Measurements from ENCODE around the gene PNKD.

DNA sequence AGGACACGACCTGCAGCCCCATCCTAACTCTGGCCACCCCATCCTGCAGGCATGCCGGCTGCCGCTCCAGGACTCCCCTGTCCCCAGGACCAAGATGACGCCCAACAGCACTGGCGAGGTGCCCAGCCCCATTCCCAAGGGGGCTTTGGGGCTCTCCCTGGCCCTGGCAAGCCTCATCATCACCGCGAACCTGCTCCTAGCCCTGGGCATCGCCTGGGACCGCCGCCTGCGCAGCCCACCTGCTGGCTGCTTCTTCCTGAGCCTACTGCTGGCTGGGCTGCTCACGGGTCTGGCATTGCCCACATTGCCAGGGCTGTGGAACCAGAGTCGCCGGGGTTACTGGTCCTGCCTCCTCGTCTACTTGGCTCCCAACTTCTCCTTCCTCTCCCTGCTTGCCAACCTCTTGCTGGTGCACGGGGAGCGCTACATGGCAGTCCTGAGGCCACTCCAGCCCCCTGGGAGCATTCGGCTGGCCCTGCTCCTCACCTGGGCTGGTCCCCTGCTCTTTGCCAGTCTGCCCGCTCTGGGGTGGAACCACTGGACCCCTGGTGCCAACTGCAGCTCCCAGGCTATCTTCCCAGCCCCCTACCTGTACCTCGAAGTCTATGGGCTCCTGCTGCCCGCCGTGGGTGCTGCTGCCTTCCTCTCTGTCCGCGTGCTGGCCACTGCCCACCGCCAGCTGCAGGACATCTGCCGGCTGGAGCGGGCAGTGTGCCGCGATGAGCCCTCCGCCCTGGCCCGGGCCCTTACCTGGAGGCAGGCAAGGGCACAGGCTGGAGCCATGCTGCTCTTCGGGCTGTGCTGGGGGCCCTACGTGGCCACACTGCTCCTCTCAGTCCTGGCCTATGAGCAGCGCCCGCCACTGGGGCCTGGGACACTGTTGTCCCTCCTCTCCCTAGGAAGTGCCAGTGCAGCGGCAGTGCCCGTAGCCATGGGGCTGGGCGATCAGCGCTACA lies 7.4 kb upstream of the PNKD start:
- no peak for TF ChIP-seq GATA2 (IDR thresholded peaks at IDR 0.05; ENCODE audit: low read depth, low read length)
- no peak for TF ChIP-seq GATA3 (IDR thresholded peaks at IDR 0.05; ENCODE audit: low read depth, low read length)
